ENCODE data around the gene NR3C1.

DNA sequence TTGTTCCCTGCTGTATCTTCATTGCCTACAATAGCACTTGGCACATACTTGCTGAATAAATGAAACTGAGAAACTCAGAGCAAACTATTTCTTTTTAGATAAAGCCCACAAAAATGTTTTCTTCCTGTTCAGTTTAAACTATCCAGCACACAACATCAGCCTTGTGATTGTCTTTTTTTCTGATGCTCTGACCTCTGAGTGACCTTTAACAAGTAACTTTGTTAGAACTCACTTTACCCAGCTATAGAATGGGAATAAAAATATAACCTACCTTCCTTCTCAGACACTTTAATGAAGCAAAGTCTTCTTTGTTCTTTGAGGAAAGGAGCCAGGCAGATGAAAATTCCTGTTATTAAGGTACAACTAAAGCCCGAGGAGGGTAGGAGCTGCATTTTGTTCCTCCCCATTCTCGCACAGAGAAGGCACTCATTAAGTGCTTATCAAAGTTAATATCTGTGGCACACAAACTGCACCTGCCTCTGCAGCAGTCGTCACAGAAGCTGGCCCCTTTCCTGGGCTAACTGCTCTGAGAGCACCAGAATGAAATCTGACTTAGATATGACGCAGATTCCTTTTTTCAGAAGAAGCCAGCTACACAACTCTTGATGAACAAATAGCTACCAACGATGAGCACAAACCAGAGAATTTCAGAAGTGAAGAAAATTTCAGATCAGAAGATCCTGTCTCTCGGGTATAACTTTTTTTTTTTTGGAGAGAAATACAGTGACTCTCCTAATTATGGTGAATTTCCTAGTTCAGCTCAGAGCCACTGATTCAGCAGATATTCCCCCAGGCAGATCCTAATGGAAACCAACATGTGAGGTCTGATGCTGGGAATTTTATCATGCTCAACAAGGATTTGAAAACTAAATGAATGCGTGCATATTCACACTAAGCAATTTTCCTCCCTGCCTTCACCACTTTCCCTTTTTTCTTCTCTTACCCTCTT is 31.0 kb upstream of the NR3C1 start:
- TF ChIP-seq, protein P1, sequence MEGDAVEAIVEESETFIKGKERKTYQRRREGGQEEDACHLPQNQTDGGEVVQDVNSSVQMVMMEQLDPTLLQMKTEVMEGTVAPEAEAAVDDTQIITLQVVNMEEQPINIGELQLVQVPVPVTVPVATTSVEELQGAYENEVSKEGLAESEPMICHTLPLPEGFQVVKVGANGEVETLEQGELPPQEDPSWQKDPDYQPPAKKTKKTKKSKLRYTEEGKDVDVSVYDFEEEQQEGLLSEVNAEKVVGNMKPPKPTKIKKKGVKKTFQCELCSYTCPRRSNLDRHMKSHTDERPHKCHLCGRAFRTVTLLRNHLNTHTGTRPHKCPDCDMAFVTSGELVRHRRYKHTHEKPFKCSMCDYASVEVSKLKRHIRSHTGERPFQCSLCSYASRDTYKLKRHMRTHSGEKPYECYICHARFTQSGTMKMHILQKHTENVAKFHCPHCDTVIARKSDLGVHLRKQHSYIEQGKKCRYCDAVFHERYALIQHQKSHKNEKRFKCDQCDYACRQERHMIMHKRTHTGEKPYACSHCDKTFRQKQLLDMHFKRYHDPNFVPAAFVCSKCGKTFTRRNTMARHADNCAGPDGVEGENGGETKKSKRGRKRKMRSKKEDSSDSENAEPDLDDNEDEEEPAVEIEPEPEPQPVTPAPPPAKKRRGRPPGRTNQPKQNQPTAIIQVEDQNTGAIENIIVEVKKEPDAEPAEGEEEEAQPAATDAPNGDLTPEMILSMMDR (IDR thresholded peaks at IDR 0.05) = no peak
- TF ChIP-seq EZH2 (IDR thresholded peaks at IDR 0.05; ENCODE audit: borderline replicate concordance, insufficient read depth, low read depth, low read length, poor library complexity, severe bottlenecking) = no peak
